Stimulated activated CD4-positive, alpha-beta T cell treated with anti-CD3 and anti-CD28 coated beads, Interleukin-2, amount 100 ng/mL, for 48 hours (primary cell): ENCODE data around the gene CYP27C1.

Experiments used
- DNase-seq, 2 donors: peaks; one replicate each; pipeline ENCODE4 v3.0.0-alpha.2; 2020

CYP27C1 gene

DNA sequence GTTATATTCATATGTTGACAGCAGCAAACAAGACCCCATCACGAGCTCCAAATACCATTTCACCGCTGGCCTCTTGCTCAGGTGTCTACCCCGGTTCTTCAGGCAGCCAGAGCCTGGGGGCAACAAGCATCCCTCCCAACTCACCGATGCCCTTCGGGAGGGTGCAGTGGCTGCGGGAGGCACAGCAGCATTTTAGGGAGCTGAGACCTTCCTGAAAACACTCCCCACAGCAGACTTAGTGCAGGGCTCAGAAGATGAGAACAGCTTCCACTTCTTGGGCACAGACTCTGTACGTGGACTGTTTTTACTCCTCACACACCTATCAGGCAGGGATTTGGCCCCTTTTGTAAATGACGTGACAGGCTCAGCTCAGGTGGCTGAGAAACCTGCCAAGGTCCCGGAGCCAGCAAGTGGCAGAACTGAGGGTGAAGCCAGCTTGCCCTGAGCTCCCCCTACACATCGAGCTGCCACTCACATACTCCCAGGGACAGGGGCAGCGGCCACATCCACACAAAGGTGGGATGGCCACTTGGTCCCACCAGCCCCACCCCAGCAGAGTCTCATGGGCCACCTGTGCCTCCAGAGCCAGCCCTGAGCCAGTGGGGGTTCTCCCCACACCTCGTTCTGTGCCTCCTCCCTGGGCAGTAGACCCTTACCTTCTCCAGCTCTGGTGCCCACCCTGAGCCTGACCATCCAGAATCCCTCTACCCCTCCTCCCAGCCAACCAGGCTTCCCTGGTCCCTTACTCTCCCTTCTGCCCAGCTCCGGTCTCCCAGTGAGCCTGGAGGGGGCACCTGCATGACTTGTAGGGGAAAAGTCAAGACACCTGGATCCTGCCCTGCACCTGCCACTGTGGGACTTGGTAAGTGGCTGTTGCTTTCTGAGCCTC, 28.5 kb downstream of the CYP27C1 start:
- no peak for DNase-seq

GRCh38 chr2:127188797-127189196, 31.3 kb downstream of the CYP27C1 start:
- no peak for DNase-seq

GRCh38 chr2:127187831-127188230, 32.3 kb downstream of the CYP27C1 start:
- DNase-seq: no peak

DNA sequence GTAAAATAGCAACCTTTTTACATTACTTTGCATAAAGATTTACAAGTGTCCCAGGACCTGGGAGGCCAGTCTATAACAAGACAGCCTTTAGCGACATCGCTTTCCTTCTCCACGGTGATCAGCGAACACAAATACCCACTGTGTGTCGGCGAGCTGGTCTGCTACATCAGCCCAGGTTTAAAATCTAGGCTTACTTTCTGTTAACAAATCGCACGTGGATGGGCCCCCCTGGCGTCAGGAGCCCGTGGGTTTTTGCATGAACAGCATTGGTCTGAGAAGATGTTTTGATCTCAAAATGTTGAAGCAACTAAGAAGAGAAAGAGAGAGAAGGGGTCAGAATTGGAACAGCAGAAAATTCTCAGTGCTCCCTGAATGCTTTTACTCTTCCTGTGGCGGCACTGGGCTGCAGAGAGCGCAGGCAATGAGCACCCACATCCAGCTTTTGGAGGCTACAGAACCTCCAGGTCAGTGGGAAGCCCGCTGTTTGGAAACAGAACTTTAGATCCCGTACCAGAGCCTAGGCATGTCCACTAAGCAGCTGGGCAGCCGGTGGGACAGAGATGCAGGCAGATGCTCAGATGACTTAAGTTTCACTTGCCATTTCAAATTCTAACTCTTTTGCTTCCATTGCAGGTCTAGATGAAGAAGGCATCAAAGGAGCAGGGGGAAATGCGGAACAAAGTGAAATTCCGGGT, 32.9 kb downstream of the CYP27C1 start:
- DNase-seq: no peak

- DNase-seq: no peak
Measured at GRCh38 chr2:127185705-127186104, 34.4 kb downstream of the CYP27C1 start.

DNA sequence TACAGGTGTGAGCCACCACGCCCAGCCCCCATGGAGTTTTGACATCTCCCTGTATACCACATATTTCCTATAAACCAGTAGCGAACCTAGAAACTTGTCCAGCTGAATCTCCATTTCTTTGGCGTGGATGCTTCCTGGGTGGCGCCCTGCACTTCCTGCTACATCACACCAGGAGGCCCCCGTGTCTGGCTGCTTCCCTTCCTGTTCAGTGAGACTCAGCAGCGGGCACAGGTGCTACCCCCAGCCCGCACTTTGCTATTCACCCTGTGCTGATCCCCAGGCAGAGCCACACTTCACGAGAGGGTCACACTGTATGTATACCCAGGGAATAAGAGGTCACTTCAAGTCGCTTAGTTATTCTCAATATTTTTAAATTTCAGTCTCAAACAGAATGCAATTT, 35.0 kb downstream of the CYP27C1 start:
- no peak for DNase-seq

GRCh38 chr2:127183771-127184170, 36.3 kb downstream of the CYP27C1 start:
- no peak for DNase-seq

DNA sequence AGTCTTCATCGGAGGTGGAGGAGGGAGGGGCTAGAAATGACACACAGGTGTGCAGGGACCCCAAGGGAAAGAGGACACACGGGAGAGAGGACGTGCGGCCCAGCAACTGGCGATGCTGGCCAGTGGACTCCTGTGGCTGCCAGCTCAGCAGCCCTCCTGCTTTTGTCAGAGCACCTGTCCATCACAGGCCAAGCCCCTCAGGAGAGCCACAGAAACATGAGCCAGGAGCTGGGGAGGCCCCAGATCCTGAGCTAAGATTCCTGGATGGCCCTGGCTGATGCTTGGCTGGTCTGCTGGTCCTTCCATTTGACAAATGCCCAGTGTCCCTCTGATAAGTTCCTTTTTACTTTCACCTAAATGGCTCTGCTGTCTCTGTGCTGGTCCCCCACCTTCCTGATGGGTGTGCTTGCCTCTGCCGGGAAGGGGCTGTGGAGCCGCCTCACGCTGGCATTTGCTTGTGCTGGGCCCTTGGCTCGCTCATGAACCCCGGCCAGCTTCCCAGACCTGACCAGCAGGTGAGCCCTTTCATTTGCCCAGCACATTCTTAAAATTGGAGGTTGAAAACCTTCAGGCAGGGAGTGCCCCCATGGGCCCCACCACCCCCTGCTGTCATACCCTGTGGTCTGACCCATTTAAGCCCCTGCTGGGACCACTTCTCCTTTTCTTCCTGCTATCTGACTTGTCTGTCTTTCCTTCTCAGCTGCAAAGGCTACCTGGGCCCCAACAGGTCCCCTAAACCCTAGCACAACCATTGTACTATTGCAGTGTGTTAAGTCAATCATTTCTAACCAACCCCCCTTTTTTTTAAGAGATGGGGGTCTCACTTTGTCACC, 37.3 kb downstream of the CYP27C1 start:
- DNase-seq: no peak

DNA sequence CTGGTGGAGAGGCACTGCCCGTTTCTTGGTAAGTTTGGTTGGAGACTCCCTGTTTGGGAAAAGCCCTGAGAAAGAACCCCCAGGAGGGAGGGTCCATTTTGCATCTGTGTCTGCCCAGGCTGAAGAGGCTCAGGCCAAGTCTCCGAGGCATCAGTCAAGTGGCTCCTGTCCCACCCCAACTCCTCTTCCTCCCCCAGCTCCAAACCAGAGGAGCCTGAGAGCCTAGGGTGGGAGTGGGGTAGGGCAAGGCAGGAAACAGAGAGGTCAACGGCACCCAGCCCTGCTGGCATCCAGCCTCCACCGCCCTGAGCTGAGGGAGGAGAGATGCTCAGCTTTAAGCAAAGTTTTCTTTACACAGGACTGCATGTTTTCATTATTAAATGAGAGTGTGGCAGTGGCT, 38.2 kb downstream of the CYP27C1 start:
- no peak for DNase-seq

GRCh38 chr2:127179766-127180165, 40.3 kb downstream of the CYP27C1 start:
- DNase-seq: no peak

DNA sequence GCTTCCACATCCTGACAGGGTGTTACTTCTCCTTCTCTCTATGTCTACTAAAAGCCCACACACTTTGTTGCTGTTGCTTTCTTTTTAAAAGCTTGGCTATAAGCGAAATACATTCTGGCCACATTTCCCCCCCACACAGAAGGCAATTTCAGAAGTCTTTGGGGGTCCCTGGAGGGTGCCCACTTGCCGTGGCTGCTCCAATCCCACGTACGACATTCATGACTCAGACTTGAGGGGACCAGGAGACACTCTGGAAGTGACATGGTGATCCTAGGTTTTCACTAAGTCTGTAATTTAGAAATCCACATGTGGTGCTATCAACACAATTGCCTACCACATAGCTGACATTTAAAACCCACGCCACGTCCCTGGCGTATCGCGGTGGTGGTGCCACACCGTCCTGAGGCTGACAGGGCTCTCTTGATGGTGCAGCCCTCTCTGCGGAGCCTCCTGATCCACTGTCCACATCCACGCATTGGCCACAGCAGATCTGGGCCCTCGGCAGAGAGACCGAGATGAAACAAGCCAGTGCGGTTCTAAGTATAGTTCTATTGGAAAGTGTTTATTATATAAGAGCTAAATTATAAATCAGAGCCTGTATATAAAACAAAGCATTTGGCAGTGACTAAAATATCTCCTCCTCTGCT, 42.4 kb downstream of the CYP27C1 start:
- DNase-seq: no peak

DNA sequence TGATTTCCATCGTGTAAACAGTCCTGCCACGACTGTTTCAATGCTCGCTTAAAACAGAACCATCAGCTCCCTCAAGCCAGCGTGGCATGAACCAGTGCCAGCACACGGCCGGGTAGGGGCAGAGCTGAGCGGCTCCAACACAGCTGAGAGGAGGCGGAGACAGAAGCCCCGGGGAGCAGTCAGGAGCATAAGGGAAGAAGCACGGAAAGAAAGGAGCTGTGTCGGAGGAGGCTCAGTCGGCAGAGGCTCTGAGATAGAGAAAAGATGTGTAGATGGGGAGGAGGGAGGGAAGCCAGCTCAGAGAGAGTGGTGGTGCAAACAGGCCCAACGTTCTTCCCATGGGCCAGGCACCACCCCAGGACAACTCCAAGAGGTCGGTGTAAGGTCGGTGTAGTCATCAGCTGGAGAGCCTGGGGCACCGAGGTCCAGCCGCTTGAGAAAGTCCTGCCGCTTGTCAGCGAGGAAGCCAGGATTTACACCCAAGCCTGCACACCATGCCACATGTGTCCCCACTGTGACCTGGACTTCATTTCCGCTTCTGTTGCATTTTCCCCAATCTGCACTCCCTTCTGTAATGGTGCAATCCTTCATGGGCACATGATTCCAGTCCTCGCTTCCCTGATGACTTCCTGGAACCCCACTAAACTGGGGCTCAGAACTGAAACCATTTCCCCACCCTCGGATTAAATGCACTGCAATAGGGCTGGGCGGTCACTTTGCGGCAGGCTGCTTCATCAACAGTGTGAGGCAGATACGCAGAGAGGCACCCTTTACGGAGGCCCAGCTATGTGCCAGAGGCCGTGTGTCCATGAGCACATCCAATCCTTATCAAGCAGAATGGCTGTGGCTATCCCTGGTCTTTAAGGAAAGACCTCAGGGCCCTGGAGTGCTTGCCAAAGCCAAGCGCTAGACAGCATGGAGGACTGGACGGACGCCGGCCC, 43.5 kb downstream of the CYP27C1 start:
- no peak for DNase-seq

- DNase-seq: no peak
Measured at GRCh38 chr2:127175751-127176354, 44.2 kb downstream of the CYP27C1 start.

DNA sequence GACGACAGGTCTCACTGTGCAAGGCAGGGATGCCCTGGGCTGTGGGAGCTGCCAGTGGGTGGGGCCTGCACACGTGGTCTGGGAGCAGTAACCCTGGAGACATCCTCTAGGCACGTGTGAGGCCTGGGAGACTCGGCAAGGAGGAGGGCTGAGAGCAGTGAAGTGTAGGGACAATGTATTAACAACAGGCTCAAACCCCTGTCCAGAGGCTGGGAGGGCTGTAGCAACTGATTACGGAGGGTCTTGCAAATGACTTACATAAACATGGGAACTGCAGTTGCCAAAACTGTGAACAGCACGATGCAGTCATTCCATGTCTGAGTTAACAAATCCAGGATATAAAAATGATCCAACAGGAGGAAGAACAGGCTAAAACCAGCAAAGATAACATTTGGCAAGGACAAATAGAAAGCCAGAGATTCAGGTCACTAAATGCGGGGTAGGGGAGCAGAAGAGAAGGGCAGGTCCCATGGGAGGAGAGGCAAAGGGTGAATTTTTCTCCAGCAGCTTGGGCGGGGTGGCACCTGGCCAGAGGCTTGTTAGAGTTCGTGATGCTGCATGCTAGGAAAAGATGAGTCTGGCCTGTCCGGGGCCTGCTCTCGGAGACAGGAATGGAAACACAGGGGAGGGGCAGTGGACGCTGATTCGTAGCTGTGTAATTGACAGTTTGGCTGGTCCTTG, 44.9 kb downstream of the CYP27C1 start:
- DNase-seq: no peak

GRCh38 chr2:127174640-127175039, 45.5 kb downstream of the CYP27C1 start:
- no peak for DNase-seq

GRCh38 chr2:127174136-127174535, 46.0 kb downstream of the CYP27C1 start:
- DNase-seq: no peak

DNA sequence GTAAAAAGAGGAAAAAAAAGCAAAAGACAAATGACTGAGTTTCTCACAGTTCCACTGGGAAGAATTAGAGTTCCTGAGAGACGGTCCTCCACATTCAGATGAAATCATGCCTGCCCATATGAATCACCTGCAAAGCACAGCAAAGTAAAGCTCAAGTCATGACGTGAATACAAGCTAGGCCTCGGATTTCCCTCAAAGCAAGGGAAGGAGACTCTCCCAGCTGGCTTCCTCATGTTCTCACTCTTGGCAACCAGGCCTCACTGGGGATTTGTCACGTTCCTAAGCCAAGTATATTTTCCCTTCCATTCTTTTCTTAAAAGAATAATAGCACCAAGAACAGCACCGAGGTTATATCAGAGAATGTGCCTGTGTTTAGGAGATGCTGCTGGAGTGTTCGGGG, 47.0 kb downstream of the CYP27C1 start:
- DNase-seq: no peak

GRCh38 chr2:127172306-127172705, 47.8 kb downstream of the CYP27C1 start:
- no peak for DNase-seq

DNA sequence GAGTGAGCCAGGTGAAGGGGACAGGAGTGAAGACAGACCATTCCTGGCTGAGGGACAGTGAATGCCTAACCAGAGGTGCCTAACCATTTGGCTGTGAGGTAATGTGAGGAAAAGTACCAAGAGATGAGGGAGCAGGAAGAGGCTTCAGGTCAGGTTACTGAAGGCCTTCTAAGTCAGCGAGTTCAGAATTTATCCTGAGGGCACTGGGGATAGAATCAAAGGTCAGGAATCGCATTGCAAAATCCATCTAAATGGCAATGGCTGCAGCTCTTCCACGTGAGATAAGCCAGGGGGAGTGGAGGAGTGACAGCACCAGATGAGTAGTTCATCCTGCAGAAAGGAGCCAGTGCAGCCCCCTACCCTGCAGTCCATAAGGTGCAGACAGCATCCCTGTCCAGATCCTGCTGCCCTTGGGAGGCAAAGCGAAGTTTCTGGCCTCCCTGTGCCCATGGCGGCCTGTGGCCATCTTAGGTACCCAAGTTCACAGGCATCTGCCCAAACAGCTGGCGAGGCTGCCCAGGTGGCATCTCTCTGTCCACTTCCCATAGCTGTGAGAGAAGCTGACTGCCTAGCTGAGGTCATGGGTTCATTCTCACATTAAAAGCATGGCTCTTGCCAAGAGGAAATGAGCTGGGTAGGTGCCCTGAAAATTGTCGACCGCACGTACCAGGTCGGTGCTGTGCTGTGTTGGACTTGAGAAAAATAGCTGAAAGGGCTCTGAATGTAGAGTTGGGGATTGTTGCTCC, 49.5 kb downstream of the CYP27C1 start:
- DNase-seq: no peak

DNA sequence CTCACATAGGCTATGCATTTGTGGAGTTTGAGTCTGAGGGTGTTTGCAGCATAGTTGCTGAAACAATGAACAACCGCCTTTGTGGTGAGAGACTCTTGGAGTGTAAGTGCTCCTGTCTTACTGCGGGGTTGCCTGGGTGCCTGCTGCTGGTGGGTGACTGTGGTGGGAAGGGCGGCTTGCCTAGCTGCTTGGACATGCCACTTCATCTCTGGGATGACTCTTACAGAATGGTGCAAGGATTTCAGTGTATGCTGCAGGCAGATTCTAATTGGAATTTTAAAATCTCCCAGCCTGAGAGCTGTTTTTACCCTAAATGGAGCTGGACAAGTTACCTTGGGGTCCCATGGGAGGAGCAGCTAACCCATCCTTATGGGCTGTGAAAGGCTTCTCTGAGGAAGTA, 50.1 kb downstream of the CYP27C1 start:
- DNase-seq: no peak
